OCI-LY7 (cell line): ENCODE measurements around the gene WDR90. TPM values are rescaled to one million over a fixed set of nuclear protein-coding genes. Genes with fewer than 3 reads are reported as not detected.

ENCODE experiments used
- BruUV-seq: library from RNA; stranded (reverse); fragments of 400-500 nt; replicated peaks from 2 replicates; lab custom pipeline; 2021; lab: Mats Ljungman, UMichigan
- CTCF ChIA-PET: fragments of 300-600 bp; sonication (Branson Sonifier 250); formaldehyde crosslinking; loops from one replicate; lab custom pipeline; 2022; ENCODE audit warnings: antibody characterized with exemption; ENCODE audit not compliant: unreplicated experiment; lab: Charles Lee
- POLR2A ChIA-PET: fragments of 300-600 bp; sonication (Branson Sonifier 250); formaldehyde crosslinking; loops from one replicate; lab custom pipeline; 2022; ENCODE audit warnings: antibody characterized with exemption; lab: Charles Lee
- DNase-seq: peaks from one replicate; pipeline ENCODE4 v3.0.0-alpha.2; 2015; ENCODE audit warnings: low spot score
- H2AFZ ChIP-seq: fragments of 200-600 bp; sonication (generic), shearing (Covaris generic); 2 replicates; pipeline ENCODE4 v1.6.1; 2014; ENCODE audit warnings: mild to moderate bottlenecking, antibody characterized with exemption, low read length, moderate library complexity
- H3K27ac ChIP-seq: fragments of 200-600 bp; sonication (generic); 2 replicates; pipeline ENCODE4 v1.5.1; 2014; ENCODE audit warnings: mixed run types, low read depth, mild to moderate bottlenecking, moderate library complexity, low read length, inconsistent platforms; ENCODE audit not compliant: poor library complexity, severe bottlenecking
- H3K36me3 ChIP-seq: fragments of 200-600 bp; sonication (generic); 2 replicates; pipeline ENCODE4 v1.6.1; 2014; ENCODE audit warnings: mild to moderate bottlenecking, antibody characterized with exemption, low read length, moderate library complexity, mixed read lengths; ENCODE audit not compliant: insufficient read depth
- H3K4me1 ChIP-seq: fragments of 200-600 bp; sonication (generic); 2 replicates; pipeline ENCODE4 v1.5.1; 2014; ENCODE audit warnings: mild to moderate bottlenecking, low read length; ENCODE audit not compliant: insufficient read depth, poor library complexity, severe bottlenecking
- H3K4me2 ChIP-seq: fragments of 200-600 bp; sonication (generic); 2 replicates; pipeline ENCODE4 v1.6.1; 2014; ENCODE audit warnings: mild to moderate bottlenecking, low read length
- H3K4me3 ChIP-seq: fragments of 200-600 bp; sonication (generic); 2 replicates; pipeline ENCODE4 v1.5.1; 2014; ENCODE audit warnings: mild to moderate bottlenecking, low read depth, low read length; ENCODE audit not compliant: poor library complexity, severe bottlenecking
- H3K79me2 ChIP-seq: fragments of 200-600 bp; sonication (generic); 2 replicates; pipeline ENCODE4 v1.6.1; 2016; ENCODE audit warnings: low read depth, mild to moderate bottlenecking, low read length, moderate library complexity, mixed read lengths; ENCODE audit not compliant: insufficient read depth
- H3K9me2 ChIP-seq: fragments of 200-600 bp; sonication (generic); 2 replicates; pipeline ENCODE4 v1.6.1; 2016; ENCODE audit warnings: mild to moderate bottlenecking, low read length, mixed read lengths; ENCODE audit not compliant: insufficient read depth
- H3K9me3 ChIP-seq: fragments of 200-600 bp; sonication (generic); 2 replicates; pipeline ENCODE4 v1.6.1; 2014; ENCODE audit warnings: mild to moderate bottlenecking, mixed run types, low read length, mixed read lengths
- H4K20me1 ChIP-seq: fragments of 200-600 bp; sonication (generic); 2 replicates; pipeline ENCODE4 v1.6.1; 2014; ENCODE audit warnings: mild to moderate bottlenecking, antibody characterized with exemption, low read length, moderate library complexity, mixed read lengths; ENCODE audit not compliant: insufficient read depth
- EZH2phosphoT487 ChIP-seq: fragments of 200-600 bp; sonication (generic); IDR thresholded peaks from 2 replicates; pipeline ENCODE4 v1.6.1; 2018; ENCODE audit warnings: low read depth, borderline replicate concordance, mild to moderate bottlenecking, mixed run types, antibody characterized with exemption, low read length, moderate library complexity, mixed read lengths
- intact Hi-C: fragments of 100-400 bp; cut with micrococcal nuclease; formaldehyde crosslinking; loops from one replicate; pipeline ENCODE4 v1.10.0; 2022; ENCODE audit not compliant: unreplicated experiment
- total RNA-seq, 2 experiments: library from RNA; depleted of rRNA in 1 of 2; stranded (reverse); fragments of >200 nt in 1 of 2; shearing (Covaris generic) in 1 of 2; gene quantifications; 2 replicates each; pipeline ENCODE4 v1.2.3, GENCODE V29; 2014 to 2022
- TF ChIP-seq, protein P1 (sequence below): fragments of 200-600 bp; sonication (generic); conservative IDR thresholded peaks from 2 replicates; pipeline ENCODE4 v1.5.1; 2014; ENCODE audit warnings: mild to moderate bottlenecking, antibody characterized with exemption, low read length, moderate library complexity, mixed read lengths

Gene WDR90
- total RNA-seq, 2 experiments from 2014 or later: 110 to 153 TPM

DNA sequence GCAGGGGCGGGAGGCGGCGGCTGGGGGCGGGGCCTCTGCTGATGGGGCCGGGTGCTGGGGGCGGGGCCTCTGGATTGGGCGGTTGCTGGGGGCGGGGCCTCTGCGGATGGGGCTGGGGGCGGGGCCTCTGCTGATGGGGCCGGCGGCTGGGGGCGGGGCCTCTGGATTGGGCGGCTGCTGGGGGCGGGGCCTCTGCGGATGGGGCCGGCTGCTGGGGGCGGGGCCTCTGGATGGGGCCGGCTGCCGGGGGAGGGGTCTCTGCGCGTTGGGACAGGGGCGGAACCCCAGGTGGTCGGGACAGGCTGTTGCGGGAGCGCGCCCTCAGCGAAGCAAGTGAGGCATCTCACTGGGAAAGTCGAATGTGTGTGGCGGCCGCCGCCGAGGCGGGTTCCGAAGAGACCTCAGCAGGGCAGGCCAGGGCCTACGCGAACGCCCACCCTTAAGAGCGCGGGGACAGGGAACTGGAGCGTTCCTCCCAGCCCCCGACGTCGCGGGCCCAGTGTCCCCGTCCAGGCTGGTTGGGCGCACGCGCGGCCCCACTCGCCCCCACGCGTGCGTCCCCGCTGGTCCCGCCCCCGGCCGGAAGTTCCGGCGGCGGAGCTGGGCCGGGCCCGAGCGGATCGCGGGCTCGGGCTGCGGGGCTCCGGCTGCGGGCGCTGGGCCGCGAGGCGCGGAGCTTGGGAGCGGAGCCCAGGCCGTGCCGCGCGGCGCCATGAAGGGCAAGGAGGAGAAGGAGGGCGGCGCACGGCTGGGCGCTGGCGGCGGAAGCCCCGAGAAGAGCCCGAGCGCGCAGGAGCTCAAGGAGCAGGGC lies 30.9 kb downstream of the WDR90 start, which contains the start of gene STUB1:
STUB1 (plus strand) TSS at position 597 of the 811 bp plus-strand sequence; CDS start at position 713, 116 bp downstream.
- ChIA-PET POLR2A (interaction anchor here (0.6 to 1.2 kb wide), 2 partner anchors 10 to 264 kb away, joined by 3 to 4 read pairs; no protein-coding TSS in a partner anchor), CTCF (interaction anchor here (1.0 kb wide), 1 partner anchor 10 kb away, joined by 4 read pairs; the partner anchor contains the start of gene WDR24)
- Histone ChIP-seq H3K9me3 (no peaks in the 10 kb centered on the region), H3K27ac (peak within 1 kb of the TSS; percentile 63), H3K4me3 (peak within 1 kb of the TSS; percentile 82), H4K20me1 (peaks cover 5% of the 10 kb centered on the region; the same call in 1 of the 2 replicates), H3K36me3 (peaks cover 27% of the 10 kb centered on the region), H3K79me2 (peaks cover 25% of the 10 kb centered on the region; the same call in 1 of the 2 replicates), H3K9me2 (no peaks in the 10 kb centered on the region), H3K4me2 (peak within 1 kb of the TSS; percentile 88), H2AFZ (no peak within 1 kb of the TSS), H3K4me1 (peaks cover 40% of the 10 kb centered on the region)
- no TSS peak for BruUV-seq
- DNase-seq: peak; percentile 91
- intact Hi-C loops: loop anchor here (1.0 to 5.0 kb wide), 2 partner anchors 12 to 42 kb away; partner anchors contain the start of genes ANTKMT and RHOT2
- TF ChIP-seq, protein P1, sequence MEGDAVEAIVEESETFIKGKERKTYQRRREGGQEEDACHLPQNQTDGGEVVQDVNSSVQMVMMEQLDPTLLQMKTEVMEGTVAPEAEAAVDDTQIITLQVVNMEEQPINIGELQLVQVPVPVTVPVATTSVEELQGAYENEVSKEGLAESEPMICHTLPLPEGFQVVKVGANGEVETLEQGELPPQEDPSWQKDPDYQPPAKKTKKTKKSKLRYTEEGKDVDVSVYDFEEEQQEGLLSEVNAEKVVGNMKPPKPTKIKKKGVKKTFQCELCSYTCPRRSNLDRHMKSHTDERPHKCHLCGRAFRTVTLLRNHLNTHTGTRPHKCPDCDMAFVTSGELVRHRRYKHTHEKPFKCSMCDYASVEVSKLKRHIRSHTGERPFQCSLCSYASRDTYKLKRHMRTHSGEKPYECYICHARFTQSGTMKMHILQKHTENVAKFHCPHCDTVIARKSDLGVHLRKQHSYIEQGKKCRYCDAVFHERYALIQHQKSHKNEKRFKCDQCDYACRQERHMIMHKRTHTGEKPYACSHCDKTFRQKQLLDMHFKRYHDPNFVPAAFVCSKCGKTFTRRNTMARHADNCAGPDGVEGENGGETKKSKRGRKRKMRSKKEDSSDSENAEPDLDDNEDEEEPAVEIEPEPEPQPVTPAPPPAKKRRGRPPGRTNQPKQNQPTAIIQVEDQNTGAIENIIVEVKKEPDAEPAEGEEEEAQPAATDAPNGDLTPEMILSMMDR: no peak
- no peak for TF ChIP-seq EZH2phosphoT487

DNA sequence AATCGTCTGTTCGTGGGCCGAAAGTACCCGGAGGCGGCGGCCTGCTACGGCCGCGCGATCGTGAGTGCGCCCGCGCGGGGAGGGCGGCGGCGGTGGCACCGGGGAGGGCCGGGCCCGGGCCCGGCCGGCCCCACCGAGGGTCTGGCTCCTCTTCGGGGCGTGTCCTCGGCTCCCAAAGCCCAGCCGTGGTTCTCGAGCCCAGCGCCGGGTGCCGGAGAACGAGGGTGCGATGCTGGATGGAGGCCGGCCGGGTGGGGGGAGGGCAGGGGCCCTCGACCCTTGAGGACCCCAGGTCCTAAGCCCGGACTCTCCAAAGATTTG lies 31.4 kb downstream of the WDR90 start:
- H2AFZ ChIP-seq: no peak overlapping the region

More for the DNA sequence above, 31.4 kb downstream of the WDR90 start:
- Histone ChIP-seq H3K9me3 (no peaks in the 10 kb centered on the region), H3K27ac (peak overlapping the region; percentile 63), H3K4me2 (peak overlapping the region; percentile 88), H3K4me1 (peaks cover 40% of the 10 kb centered on the region), H3K36me3 (peaks cover 29% of the 10 kb centered on the region), H4K20me1 (peaks cover 5% of the 10 kb centered on the region; the same call in 1 of the 2 replicates), H3K4me3 (peak overlapping the region; percentile 82), H3K9me2 (no peaks in the 10 kb centered on the region), H3K79me2 (peaks cover 25% of the 10 kb centered on the region; the same call in 1 of the 2 replicates)
- CTCF ChIA-PET: interaction anchor here (1.0 kb wide), 1 partner anchor 9 kb away, joined by 4 read pairs; the partner anchor contains the start of gene WDR24
- TF ChIP-seq, protein P1: no peak
- TF ChIP-seq EZH2phosphoT487: no peak
- intact Hi-C loops: loop anchor here (5.0 kb wide), 1 partner anchor 42 kb away; the partner anchor contains the start of gene ANTKMT
- no TSS peak for BruUV-seq
- POLR2A ChIA-PET: no interaction called here
- no peak for DNase-seq
